Measurements from ENCODE around the gene GLOD4. TPM values are rescaled to one million over a fixed set of nuclear protein-coding genes. Genes with fewer than 3 reads are reported as not detected.
A peak's percentile ranks its signal among the peaks of the same experiment; 100 is the strongest.
"Not testable (repeated sequence)": the region's sequence is repeated elsewhere in the genome, so short reads cannot be mapped to it uniquely, and the experiment has no call there.

Gene GLOD4
- total RNA-seq, 3 donors from 2014 or later: 64.3 to 97.6 (median 88.5) TPM

DNA sequence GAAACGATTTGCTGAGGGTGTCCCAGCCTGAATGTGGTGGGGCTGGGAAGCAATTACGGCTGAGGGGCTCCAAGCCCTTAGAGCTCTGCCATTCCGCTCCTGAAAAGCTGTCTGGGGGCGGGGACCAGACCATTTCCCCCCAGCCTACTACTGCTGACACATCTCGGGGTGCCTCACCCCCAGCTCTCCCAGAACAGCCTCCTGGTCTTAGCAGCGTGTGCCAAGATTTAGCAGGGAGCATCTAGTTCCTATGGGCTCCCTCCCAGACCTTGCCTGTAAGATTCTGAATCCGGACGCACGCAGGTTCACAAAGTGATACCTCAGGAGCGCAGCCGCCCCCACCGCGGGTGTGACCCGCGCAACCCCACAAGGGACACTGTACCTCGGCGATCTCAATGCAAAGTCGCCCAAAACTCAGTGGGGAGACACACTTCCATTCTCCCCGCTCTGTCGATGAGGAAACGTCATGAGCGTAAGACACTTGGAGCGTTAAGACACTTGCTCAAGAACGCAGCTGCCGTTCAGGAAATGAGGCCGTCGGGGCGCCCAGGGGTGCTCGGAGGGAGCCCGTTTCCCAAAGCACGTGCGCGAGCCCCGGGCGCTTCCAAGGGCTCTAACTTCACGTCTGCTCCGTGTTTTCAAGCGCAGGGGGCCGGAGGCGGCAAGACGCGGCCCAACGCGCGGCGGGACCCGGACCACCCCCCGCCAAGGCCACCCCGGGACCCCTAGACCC is 30.6 kb downstream of the GLOD4 start:
- ATAC-seq (peak; percentile 59), DNase-seq (peak; percentile 40 to 68 (median 60))
- peak overlapping the region; percentile 75 for H3K4me3 ChIP-seq
- H3K36me3 ChIP-seq (ENCODE audit: low read depth): no peaks in the 10 kb centered on the region
- intact Hi-C loops (cut with DNase I, micrococcal nuclease): no loop called here
- TF ChIP-seq, protein P1, sequence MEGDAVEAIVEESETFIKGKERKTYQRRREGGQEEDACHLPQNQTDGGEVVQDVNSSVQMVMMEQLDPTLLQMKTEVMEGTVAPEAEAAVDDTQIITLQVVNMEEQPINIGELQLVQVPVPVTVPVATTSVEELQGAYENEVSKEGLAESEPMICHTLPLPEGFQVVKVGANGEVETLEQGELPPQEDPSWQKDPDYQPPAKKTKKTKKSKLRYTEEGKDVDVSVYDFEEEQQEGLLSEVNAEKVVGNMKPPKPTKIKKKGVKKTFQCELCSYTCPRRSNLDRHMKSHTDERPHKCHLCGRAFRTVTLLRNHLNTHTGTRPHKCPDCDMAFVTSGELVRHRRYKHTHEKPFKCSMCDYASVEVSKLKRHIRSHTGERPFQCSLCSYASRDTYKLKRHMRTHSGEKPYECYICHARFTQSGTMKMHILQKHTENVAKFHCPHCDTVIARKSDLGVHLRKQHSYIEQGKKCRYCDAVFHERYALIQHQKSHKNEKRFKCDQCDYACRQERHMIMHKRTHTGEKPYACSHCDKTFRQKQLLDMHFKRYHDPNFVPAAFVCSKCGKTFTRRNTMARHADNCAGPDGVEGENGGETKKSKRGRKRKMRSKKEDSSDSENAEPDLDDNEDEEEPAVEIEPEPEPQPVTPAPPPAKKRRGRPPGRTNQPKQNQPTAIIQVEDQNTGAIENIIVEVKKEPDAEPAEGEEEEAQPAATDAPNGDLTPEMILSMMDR (IDR thresholded peaks at IDR 0.05): no peak
- no peaks in the 10 kb centered on the region for H3K9me3 ChIP-seq
- H3K4me1 ChIP-seq (ENCODE audit: low read depth): peaks cover 13% of the 10 kb centered on the region

DNA sequence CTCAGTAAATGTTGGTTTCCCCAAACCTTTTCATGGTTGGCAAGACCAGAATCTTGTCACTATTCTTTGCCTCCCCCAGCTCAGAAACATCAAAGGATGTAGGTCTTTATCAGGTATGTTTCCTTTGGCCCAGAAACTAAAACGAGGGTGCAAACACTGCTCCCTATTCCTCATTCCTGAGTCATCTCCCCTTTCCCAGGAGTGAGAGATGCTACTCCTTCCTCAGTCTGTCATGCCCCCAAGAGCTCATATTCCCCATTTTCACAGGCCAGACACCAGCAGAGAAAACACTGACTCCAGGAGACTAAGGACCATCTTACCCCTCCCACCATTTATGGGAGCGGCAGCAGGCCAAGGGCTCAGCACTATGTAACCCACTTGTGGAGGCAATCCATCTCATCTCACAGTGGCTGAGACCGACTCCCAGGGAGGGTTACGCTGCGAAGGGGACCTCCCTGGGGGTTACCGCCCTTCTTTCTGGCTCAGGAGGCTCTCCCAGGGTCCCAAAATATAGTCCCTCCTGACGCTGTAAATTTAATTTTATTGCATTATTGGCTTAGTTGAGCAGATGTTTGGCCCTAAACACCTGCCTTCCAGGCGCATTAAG is 31.5 kb downstream of the GLOD4 start:
- TF ChIP-seq, protein P1 (IDR thresholded peaks at IDR 0.05): no peak
- no peak for ATAC-seq
- DNase-seq: no peak
- H3K4me3 ChIP-seq: no peak overlapping the region
- H3K9me3 ChIP-seq: no peaks in the 10 kb centered on the region
- no peaks in the 10 kb centered on the region for H3K36me3 ChIP-seq (ENCODE audit: low read depth)
- H3K4me1 ChIP-seq (ENCODE audit: low read depth): peaks cover 13% of the 10 kb centered on the region
- intact Hi-C loops (cut with DNase I, micrococcal nuclease): no loop called here

DNA sequence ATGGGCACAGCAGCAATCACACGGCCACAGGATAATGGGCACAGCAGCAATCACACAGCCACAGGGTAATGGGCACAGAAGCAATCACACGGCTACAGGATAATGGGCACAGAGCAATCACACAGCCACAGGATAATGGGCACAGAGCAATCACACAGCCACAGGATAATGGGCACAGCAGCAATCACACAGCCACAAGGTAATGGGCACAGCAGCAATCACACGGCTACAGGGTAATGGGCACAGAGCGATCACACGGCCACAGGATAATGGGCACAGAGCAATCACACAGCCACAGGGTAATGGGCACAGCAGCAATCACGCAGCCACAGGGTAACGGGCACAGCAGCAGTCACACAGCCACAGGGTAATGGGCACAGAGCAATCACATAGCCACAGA is 32.7 kb downstream of the GLOD4 start:
- H3K4me3 ChIP-seq; intact Hi-C loops (cut with DNase I, micrococcal nuclease); H3K36me3 ChIP-seq (ENCODE audit: low read depth); H3K9me3 ChIP-seq; DNase-seq; ATAC-seq: not testable (repeated sequence)
- peaks cover 13% of the 10 kb centered on the region for H3K4me1 ChIP-seq (ENCODE audit: low read depth)

DNA sequence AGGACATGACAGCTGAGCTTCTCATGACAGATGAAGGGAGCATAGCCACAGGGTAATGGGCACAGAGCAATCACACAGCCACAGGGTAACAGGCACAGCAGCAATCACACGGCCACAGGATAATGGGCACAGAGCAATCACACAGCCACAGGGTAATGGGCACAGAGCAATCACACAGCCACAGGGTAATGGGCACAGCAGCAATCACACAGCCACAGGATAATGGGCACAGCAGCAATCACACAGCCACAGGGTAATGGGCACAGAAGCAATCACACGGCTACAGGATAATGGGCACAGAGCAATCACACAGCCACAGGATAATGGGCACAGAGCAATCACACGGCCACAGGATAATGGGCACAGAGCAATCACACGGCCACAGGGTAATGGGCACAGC is 33.5 kb downstream of the GLOD4 start:
- H3K36me3 ChIP-seq (ENCODE audit: low read depth); ATAC-seq; H3K9me3 ChIP-seq; H3K4me3 ChIP-seq; intact Hi-C loops (cut with DNase I, micrococcal nuclease); DNase-seq: not testable (repeated sequence)
- H3K4me1 ChIP-seq (ENCODE audit: low read depth): peaks cover 13% of the 10 kb centered on the region

DNA sequence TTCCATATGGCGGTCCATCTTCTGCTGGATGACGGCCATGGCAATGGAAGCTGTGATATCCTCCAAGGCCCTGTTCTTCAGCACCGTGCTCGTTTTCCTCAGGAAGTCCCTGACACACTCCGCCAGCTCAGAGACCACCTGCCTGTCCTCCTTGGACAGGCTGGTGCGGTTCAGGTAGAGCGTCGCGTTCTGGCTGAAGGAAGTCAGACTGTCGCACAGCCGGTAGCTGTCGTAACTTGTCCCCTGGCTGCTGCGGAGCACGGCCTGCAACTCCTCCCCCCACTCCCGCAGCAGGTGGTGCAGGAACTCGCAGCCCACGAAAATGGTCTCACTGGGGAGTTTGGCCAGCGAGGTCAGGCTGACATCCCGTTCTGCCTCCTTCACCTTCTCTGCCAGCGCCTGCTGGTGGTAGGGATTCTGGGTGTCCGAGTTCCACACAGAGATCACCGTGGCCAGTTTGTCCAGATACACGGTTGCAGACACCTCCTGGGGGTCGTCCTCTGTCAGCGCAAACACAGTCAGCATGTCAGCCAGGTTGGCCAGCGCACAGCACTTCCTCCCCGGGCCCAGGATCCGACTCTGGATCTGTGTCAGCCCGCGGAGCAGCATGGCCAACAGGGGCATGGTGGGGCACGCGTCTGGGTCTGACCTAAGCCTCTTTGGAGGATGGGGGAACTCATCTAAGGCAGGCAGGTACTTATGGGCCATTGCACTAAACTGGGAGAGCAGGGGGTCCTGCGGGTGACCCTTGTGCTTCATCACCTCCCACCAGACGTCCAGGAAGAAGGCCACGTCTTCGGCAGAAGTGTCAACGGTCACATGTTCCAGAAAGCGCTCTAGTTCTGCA is 35.1 kb downstream of the GLOD4 start:
- Histone ChIP-seq H3K9me3 (no peaks in the 10 kb centered on the region), H3K4me3 (no peak overlapping the region), H3K4me1 (ENCODE audit: low read depth) (peaks cover 13% of the 10 kb centered on the region), H3K36me3 (ENCODE audit: low read depth) (no peaks in the 10 kb centered on the region)
- intact Hi-C loops (cut with DNase I, micrococcal nuclease): no loop called here
- TF ChIP-seq, protein P1 (IDR thresholded peaks at IDR 0.05): no peak
- ATAC-seq (no peak), DNase-seq (no peak)

DNA sequence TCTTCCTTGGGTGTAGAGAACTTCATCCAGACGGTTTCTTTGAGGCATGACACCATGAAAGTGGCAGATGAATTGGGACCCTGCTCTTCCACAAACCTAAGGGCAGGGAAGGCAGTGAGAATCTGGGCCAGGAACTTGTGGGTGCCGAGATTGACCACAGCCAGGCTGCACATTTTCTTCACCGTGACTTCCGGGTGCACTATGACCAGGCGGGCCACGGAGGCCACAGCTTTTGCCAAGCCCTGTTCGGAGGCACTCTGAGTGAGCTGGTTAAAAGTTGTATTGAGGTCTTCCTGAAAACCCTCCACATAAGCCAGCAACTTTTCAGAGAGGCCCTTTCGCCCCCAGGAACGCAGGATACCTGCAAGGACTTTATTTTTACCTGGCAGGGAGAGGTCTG is 35.9 kb downstream of the GLOD4 start:
- no peaks in the 10 kb centered on the region for H3K9me3 ChIP-seq
- no peak for DNase-seq
- peaks cover 9% of the 10 kb centered on the region for H3K4me1 ChIP-seq (ENCODE audit: low read depth)
- H3K4me3 ChIP-seq: no peak overlapping the region
- no peaks in the 10 kb centered on the region for H3K36me3 ChIP-seq (ENCODE audit: low read depth)
- TF ChIP-seq, protein P1 (IDR thresholded peaks at IDR 0.05): no peak
- intact Hi-C loops (cut with DNase I, micrococcal nuclease): no loop called here
- ATAC-seq: no peak

Data from mucosa of descending colon (tissue), 3 donors.